GM23248 (cell line): ENCODE data around the gene SEM1.
"Not testable (repeated sequence)": the region's sequence is repeated elsewhere in the genome, so short reads cannot be mapped to it uniquely, and the experiment has no call there.

ENCODE experiments used
- EZH2 ChIP-seq: fragments of 200-600 bp; sonication (generic); IDR thresholded peaks from 2 replicates; pipeline ENCODE4 v1.6.1; 2018; ENCODE audit warnings: antibody characterized with exemption, mild to moderate bottlenecking; ENCODE audit not compliant: insufficient read depth, poor library complexity, severe bottlenecking
- EZH2phosphoT487 ChIP-seq: fragments of 200-600 bp; sonication (generic); IDR thresholded peaks from 2 replicates; pipeline ENCODE4 v1.6.1; 2018; ENCODE audit warnings: antibody characterized with exemption, moderate library complexity, mild to moderate bottlenecking, low read depth; ENCODE audit not compliant: insufficient read depth

GRCh38 chr7:96722928-96723327 lies 13.3 kb upstream of the SEM1 start:
- not testable (repeated sequence) for TF ChIP-seq EZH2, EZH2phosphoT487
